Activated CD4-positive, alpha-beta T cell treated with anti-CD3 and anti-CD28 coated beads, Interleukin-2, amount 10 ng/mL, durations not matched to agents 24 days and 14 days (primary cell): Measurements from ENCODE around the gene GNB3. TPM values are rescaled to one million over a fixed set of nuclear protein-coding genes. Genes with fewer than 3 reads are reported as not detected.
"Not testable (repeated sequence)": the region's sequence is repeated elsewhere in the genome, so short reads cannot be mapped to it uniquely, and the experiment has no call there.

Experiments used
- DNase-seq: peaks from one replicate; pipeline ENCODE4 v3.0.0; 2022
- H3K27ac Mint-ChIP-seq: one replicate; pipeline ENCODE4 v1.8.0; 2022; ENCODE audit warnings: mild to moderate bottlenecking, mixed read lengths
- H3K27me3 Mint-ChIP-seq: one replicate; pipeline ENCODE4 v1.8.0; 2022; ENCODE audit warnings: mixed read lengths
- H3K36me3 Mint-ChIP-seq: one replicate; pipeline ENCODE4 v1.8.0; 2022; ENCODE audit warnings: low read depth, mild to moderate bottlenecking, mixed read lengths
- H3K4me1 Mint-ChIP-seq: one replicate; pipeline ENCODE4 v1.8.0; 2021; ENCODE audit warnings: mixed read lengths
- H3K4me3 Mint-ChIP-seq: one replicate; pipeline ENCODE4 v1.8.0; 2022; ENCODE audit warnings: mild to moderate bottlenecking, moderate library complexity, mixed read lengths
- H3K9me3 Mint-ChIP-seq: one replicate; pipeline ENCODE4 v1.8.0; 2021; ENCODE audit warnings: mixed read lengths
- intact Hi-C: fragments of 100-400 bp; cut with micrococcal nuclease; formaldehyde crosslinking; loops from one replicate; pipeline ENCODE4 v1.15.1; 2023
- total RNA-seq: library from RNA; stranded (reverse); gene quantifications from 2 replicates; pipeline ENCODE4 v1.2.3, GENCODE V29; 2022

The GNB3 gene
- total RNA-seq, 1 donor from 2014 or later: 1.7 TPM

- intact Hi-C loops: loop anchor here (1.0 kb wide), 1 partner anchor 15 kb away; the partner anchor contains the start of gene USP5
- H3K27ac Mint-ChIP-seq: peak overlapping the region; percentile 99
- no peaks in the 10 kb centered on the region for H3K27me3 Mint-ChIP-seq
- H3K4me3 Mint-ChIP-seq: peak overlapping the region; percentile 89
- H3K9me3 Mint-ChIP-seq: no peaks in the 10 kb centered on the region
- H3K36me3 Mint-ChIP-seq: peaks cover 75% of the 10 kb centered on the region
- no peak for DNase-seq
- peaks cover 46% of the 10 kb centered on the region for H3K4me1 Mint-ChIP-seq
Observed at GRCh38 chr12:6866920-6867412, 26.2 kb downstream of the GNB3 start.

- peak within 1 kb of the TSS; percentile 99 for H3K27ac Mint-ChIP-seq
- H3K9me3 Mint-ChIP-seq: no peaks in the 10 kb centered on the region
- H3K4me1 Mint-ChIP-seq: peaks cover 50% of the 10 kb centered on the region
- H3K27me3 Mint-ChIP-seq: no peaks in the 10 kb centered on the region
- intact Hi-C loops: loop anchor here (1.0 kb wide), 2 partner anchors 15 to 333 kb away; partner anchors contain the start of genes GAPDH and USP5
- peak within 1 kb of the TSS; percentile 89 for H3K4me3 Mint-ChIP-seq
- peak; percentile 94 for DNase-seq
- peaks cover 74% of the 10 kb centered on the region for H3K36me3 Mint-ChIP-seq
Observed at GRCh38 chr12:6867413-6868210, 26.9 kb downstream of the GNB3 start, which contains the start of gene TPI1. TPI1 (plus strand) TSS chr12:6867531; CDS start chr12:6867567, 36 bp downstream.

DNA sequence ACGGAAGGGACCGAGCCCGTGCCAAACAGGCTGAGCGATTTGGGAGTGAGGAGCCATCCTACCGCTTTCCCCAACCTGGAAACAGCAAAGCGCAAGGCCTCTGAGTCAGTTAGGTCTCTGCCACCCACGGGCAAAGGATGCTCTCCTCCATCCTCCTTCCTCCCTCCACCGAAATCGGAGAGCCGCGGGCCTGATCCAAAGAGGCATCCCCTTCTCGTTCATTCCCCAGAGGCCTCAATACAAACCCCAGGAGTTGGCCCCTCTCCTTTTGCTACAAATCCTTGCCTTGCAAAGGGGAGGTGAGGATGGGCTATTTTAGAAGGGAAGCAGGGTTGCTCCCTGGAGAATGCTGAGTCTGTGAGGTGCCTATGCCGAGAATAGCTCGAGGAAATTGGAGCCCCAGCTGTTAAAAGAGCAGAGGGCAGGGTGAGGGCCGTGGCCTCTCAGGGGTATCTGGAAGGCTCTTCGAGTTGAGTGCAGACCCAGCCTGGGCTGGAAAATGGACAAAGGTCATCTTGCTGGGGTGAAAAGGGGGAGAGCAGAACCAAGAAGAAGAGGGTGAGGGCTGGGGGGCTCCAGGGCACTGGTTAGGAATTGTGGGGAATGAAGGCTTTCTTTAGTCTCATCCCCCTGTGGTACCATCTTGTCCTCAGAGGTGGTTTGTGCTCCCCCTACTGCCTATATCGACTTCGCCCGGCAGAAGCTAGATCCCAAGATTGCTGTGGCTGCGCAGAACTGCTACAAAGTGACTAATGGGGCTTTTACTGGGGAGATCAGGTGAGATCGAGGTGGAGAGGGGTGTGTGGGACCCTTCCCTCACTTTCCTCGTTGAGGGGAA is 27.7 kb downstream of the GNB3 start:
- Mint-ChIP-seq H3K4me3 (peak overlapping the region; percentile 89), H3K27me3 (no peaks in the 10 kb centered on the region), H3K27ac (peak overlapping the region; percentile 93), H3K4me1 (peaks cover 50% of the 10 kb centered on the region), H3K36me3 (peaks cover 70% of the 10 kb centered on the region), H3K9me3 (no peaks in the 10 kb centered on the region)
- DNase-seq: peak; percentile 73
- intact Hi-C loops: loop anchor here (1.0 kb wide), 1 partner anchor 334 kb away; the partner anchor contains the start of gene GAPDH

DNA sequence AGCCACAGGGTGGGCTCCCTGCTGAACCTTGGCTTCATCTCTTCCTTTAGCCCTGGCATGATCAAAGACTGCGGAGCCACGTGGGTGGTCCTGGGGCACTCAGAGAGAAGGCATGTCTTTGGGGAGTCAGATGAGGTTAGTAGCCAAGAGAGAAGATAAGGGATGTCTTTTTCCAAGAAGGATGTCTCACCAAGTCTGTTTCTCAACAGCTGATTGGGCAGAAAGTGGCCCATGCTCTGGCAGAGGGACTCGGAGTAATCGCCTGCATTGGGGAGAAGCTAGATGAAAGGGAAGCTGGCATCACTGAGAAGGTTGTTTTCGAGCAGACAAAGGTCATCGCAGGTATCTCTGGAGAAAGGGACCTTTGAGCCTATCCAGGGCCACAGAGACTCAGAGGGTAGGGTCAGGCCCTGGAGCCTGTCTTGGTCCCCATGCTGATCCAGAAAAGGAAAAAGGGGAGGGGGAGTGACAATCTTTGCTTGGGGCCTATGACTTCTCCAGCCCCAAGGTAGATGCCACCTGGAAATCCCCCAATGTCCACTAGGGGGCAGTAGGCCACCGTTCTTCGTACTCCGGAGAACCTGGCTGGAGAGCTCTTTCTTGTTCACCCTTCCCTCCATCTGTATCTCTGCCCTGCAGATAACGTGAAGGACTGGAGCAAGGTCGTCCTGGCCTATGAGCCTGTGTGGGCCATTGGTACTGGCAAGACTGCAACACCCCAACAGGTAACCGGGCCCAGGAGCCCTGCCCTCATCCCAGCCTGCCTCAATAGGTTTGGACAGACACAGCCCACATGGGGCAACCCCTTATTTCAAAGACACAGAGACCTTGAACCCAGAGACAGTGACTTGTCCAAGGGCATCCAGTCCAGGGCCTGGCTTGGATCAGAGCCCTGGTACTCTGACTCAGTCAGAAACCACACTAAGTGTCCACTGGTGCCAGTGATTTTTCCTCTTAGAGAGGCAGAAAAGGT is 28.6 kb downstream of the GNB3 start:
- intact Hi-C loops: loop anchor here (5.0 kb wide), 3 partner anchors 68 to 262 kb away; partner anchors contain the start of genes CHD4 and LPCAT3
- peaks cover 54% of the 10 kb centered on the region for H3K4me1 Mint-ChIP-seq
- H3K4me3 Mint-ChIP-seq: peak overlapping the region; percentile 89

DNA sequence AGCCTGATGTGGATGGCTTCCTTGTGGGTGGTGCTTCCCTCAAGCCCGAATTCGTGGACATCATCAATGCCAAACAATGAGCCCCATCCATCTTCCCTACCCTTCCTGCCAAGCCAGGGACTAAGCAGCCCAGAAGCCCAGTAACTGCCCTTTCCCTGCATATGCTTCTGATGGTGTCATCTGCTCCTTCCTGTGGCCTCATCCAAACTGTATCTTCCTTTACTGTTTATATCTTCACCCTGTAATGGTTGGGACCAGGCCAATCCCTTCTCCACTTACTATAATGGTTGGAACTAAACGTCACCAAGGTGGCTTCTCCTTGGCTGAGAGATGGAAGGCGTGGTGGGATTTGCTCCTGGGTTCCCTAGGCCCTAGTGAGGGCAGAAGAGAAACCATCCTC is 29.6 kb downstream of the GNB3 start:
- Mint-ChIP-seq H3K4me1 (peaks cover 57% of the 10 kb centered on the region), H3K27ac (peak overlapping the region; percentile 93), H3K36me3 (peaks cover 64% of the 10 kb centered on the region), H3K4me3 (peak overlapping the region; percentile 89)
- DNase-seq, H3K9me3 Mint-ChIP-seq, H3K27me3 Mint-ChIP-seq: not testable (repeated sequence)
- intact Hi-C loops: loop anchor here (5.0 kb wide), 3 partner anchors 67 to 263 kb away; partner anchors contain the start of genes CHD4 and LPCAT3

More for the DNA sequence above, 28.6 kb downstream of the GNB3 start:
- Mint-ChIP-seq H3K27ac (peak overlapping the region; percentile 93), H3K27me3 (no peaks in the 10 kb centered on the region), H3K9me3 (no peaks in the 10 kb centered on the region), H3K36me3 (peaks cover 68% of the 10 kb centered on the region)
- peak; percentile 96 for DNase-seq

- H3K9me3 Mint-ChIP-seq: no peaks in the 10 kb centered on the region
- peaks cover 58% of the 10 kb centered on the region for H3K4me1 Mint-ChIP-seq
Observed at GRCh38 chr12:6871052-6871957, 30.6 kb downstream of the GNB3 start.

GRCh38 chr12:6872073-6873048 is 31.6 kb downstream of the GNB3 start:
- no peaks in the 10 kb centered on the region for H3K27me3 Mint-ChIP-seq

More at GRCh38 chr12:6871052-6871957, 30.6 kb downstream of the GNB3 start:
- Mint-ChIP-seq H3K27ac (peak overlapping the region; percentile 87), H3K4me3 (peak overlapping the region; percentile 89), H3K27me3 (no peaks in the 10 kb centered on the region), H3K36me3 (peaks cover 61% of the 10 kb centered on the region)
- intact Hi-C loops: loop anchor here (5.0 kb wide), 3 partner anchors 66 to 264 kb away; partner anchors contain the start of genes CHD4 and LPCAT3
- DNase-seq: peak; percentile 86

DNA sequence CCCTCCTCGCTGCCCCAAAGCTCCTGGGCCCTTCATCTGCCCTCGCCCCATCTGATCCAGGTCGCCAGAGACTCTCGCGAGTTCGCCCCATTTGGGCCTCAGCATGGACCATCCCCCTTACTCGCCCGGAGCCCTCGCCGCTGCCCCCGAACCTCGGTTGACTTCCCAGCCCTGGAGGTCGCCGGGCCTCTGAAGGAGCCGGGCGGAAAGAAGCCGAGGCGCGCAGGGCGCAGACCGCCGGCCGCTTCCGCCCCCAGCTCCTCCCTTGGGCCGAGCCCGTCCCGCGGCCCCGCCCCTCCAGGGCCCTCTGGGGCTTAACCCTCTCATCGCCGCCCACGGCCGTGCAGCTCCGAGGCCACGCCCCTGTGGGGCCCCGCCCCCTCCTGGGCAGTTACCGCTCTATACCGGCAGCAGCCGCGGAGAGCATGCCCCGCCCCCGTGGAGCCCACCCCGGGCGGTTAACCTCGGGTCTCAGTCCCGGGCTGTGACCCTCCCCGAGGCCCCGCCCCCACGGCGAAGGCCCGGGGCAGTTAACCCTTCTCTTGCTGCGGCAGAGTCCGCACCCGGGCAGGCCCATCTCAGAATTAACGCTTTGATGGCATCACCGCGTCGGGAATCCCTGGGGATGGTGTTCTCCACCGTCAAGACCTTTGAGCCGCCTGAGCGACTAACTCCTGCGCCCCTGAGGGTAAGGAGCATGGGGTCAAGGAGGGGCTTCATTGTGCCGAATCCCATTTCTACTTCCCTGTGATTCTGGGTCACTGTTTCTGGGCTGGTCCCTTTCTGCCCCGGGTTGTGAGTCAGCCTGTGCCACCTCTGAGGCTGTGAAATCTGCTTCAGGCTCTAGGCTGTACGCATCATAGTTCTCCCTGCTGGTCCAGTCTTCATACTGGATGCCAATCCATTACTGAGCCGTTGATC is 32.6 kb downstream of the GNB3 start, which contains the start of gene SPSB2:
SPSB2 (minus strand) TSS at position 210 of the 921 bp plus-strand sequence. CDS start 402 bp downstream, outside the sequence.
- H3K27ac Mint-ChIP-seq: peak within 1 kb of the TSS; percentile 88
- H3K9me3 Mint-ChIP-seq: no peaks in the 10 kb centered on the region
- H3K4me3 Mint-ChIP-seq: peak within 1 kb of the TSS; percentile 89
- peaks cover 59% of the 10 kb centered on the region for H3K36me3 Mint-ChIP-seq
- H3K27me3 Mint-ChIP-seq: no peaks in the 10 kb centered on the region
- DNase-seq: peak; percentile 100
- peaks cover 50% of the 10 kb centered on the region for H3K4me1 Mint-ChIP-seq
- intact Hi-C loops: loop anchor here (1.0 to 5.0 kb wide), 11 partner anchors 18 to 339 kb away; partner anchors contain the start of genes C1RL, CHD4, ENO2 and GAPDH

More at GRCh38 chr12:6872073-6873048, 31.6 kb downstream of the GNB3 start:
- Mint-ChIP-seq H3K36me3 (peaks cover 64% of the 10 kb centered on the region), H3K4me3 (peak overlapping the region; percentile 89), H3K9me3 (no peaks in the 10 kb centered on the region), H3K4me1 (peaks cover 50% of the 10 kb centered on the region), H3K27ac (peak overlapping the region; percentile 87)
- intact Hi-C loops: loop anchor here (1.0 to 5.0 kb wide), 11 partner anchors 19 to 338 kb away; partner anchors contain the start of genes C1RL, CHD4, ENO2 and GAPDH
- DNase-seq: peak; percentile 97

DNA sequence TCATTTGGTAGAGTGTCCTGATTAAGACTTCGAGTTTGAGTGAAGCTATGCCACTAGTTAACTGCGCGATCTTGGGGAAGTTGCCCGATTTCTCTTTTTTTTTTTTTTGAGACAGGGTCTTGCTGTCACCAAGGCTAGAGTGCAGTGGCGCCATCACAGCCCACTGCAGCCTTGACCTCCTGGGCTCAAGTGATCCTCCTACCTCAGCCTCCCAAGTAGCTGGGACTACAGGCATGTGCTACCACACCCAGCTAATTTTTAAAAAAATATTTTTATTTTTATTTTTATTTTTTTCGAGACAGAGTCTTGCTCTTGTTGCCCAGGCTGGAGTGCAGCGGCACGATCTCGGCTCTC is 33.3 kb downstream of the GNB3 start:
- DNase-seq, H3K27me3 Mint-ChIP-seq, H3K9me3 Mint-ChIP-seq: not testable (repeated sequence)
- Mint-ChIP-seq H3K27ac (peak overlapping the region; percentile 88), H3K4me3 (peak overlapping the region; percentile 89), H3K36me3 (peaks cover 54% of the 10 kb centered on the region), H3K4me1 (peaks cover 44% of the 10 kb centered on the region)
- intact Hi-C loops: loop anchor here (5.0 kb wide), 3 partner anchors 63 to 267 kb away; partner anchors contain the start of genes CHD4 and LPCAT3

- H3K4me3 Mint-ChIP-seq, intact Hi-C loops, H3K27me3 Mint-ChIP-seq, H3K27ac Mint-ChIP-seq, H3K9me3 Mint-ChIP-seq, H3K4me1 Mint-ChIP-seq, DNase-seq: not testable (repeated sequence)
- peaks cover 29% of the 10 kb centered on the region for H3K36me3 Mint-ChIP-seq
Observed at GRCh38 chr12:6879824-6880223, 39.1 kb downstream of the GNB3 start.
